Measurements from ENCODE around the gene PIK3C2G. TPM values are rescaled to one million over a fixed set of nuclear protein-coding genes. Genes with fewer than 3 reads are reported as not detected.

PIK3C2G gene
- total RNA-seq, 2 donors from 2014 or later = not detected

DNA sequence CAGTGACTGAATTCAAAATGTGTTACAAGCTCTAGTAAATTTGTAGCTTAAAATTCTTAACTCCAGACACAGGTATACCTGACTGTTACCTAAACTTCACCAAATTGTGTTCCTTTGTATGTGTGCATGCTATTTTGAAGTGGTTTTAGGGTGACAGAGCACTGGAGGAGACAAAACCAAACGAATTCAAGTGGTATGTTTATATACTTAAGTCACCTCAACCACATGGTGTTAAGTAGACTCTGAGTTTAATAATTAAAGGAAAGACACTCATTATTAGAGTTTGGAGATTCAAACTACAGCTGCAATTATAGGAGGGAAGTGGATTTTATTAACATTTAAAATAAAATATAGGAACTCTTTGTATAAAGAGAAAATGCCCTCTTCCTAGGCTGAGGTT, 392.1 kb downstream of the PIK3C2G start:
- no peak overlapping the region for H3K27ac ChIP-seq (ENCODE audit: low read depth, low read length)
- 83% methylated on average over 1 of the region's 1 CpG; no CpG with 5 or more reads in 1 of the 2 experiments for WGBS, 2 experiments (ENCODE audit: insufficient coverage in 1 of 2, insufficient read length in 1 of 2)
- no peak overlapping the region for H3K4me3 ChIP-seq (ENCODE audit: low read length)
- no peak overlapping the region for H3K27ac Mint-ChIP-seq
- peaks cover 3% of the 10 kb centered on the region for H3K27me3 Mint-ChIP-seq (ENCODE audit: insufficient read depth)
- DNase-seq = no peak
- TF ChIP-seq, protein P1, sequence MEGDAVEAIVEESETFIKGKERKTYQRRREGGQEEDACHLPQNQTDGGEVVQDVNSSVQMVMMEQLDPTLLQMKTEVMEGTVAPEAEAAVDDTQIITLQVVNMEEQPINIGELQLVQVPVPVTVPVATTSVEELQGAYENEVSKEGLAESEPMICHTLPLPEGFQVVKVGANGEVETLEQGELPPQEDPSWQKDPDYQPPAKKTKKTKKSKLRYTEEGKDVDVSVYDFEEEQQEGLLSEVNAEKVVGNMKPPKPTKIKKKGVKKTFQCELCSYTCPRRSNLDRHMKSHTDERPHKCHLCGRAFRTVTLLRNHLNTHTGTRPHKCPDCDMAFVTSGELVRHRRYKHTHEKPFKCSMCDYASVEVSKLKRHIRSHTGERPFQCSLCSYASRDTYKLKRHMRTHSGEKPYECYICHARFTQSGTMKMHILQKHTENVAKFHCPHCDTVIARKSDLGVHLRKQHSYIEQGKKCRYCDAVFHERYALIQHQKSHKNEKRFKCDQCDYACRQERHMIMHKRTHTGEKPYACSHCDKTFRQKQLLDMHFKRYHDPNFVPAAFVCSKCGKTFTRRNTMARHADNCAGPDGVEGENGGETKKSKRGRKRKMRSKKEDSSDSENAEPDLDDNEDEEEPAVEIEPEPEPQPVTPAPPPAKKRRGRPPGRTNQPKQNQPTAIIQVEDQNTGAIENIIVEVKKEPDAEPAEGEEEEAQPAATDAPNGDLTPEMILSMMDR (conservative IDR thresholded peaks at IDR 0.05) = no peak
- peaks cover 48% of the 10 kb centered on the region for H3K4me1 Mint-ChIP-seq
- peaks cover 14% of the 10 kb centered on the region for H3K9me3 ChIP-seq (ENCODE audit: control insufficient read depth, low read length)
- peaks cover 3% of the 10 kb centered on the region for H3K4me1 ChIP-seq (ENCODE audit: control insufficient read depth, insufficient read depth, low read length)
- H3K27me3 ChIP-seq (ENCODE audit: control insufficient read depth, insufficient read depth, low read length, poor library complexity, severe bottlenecking) = peaks cover 22% of the 10 kb centered on the region
- H3K9me3 Mint-ChIP-seq = no peaks in the 10 kb centered on the region
- no peak overlapping the region for H3K4me3 Mint-ChIP-seq
- no peaks in the 10 kb centered on the region for H3K36me3 Mint-ChIP-seq (ENCODE audit: low read depth)
- no peaks in the 10 kb centered on the region for H3K36me3 ChIP-seq (ENCODE audit: control insufficient read depth, insufficient read depth, low read length)
- H3K9ac ChIP-seq (ENCODE audit: extremely low read depth, low read length, poor library complexity, severe bottlenecking) = no peak overlapping the region

GRCh38 chr12:18655351-18655750, 394.0 kb downstream of the PIK3C2G start:
- DNase-seq = no peak
- WGBS, 2 experiments (ENCODE audit: insufficient coverage in 1 of 2, insufficient read length in 1 of 2) = 83 to 97% methylated on average over 1 to 4 of the region's 4 CpGs
- peaks cover 22% of the 10 kb centered on the region for H3K27me3 ChIP-seq (ENCODE audit: control insufficient read depth, insufficient read depth, low read length, poor library complexity, severe bottlenecking)
- TF ChIP-seq, protein P1 (conservative IDR thresholded peaks at IDR 0.05) = no peak
- no peak overlapping the region for H3K27ac ChIP-seq (ENCODE audit: low read depth, low read length)
- peaks cover 59% of the 10 kb centered on the region for H3K4me1 Mint-ChIP-seq
- H3K9me3 ChIP-seq (ENCODE audit: control insufficient read depth, low read length) = peaks cover 14% of the 10 kb centered on the region
- H3K9ac ChIP-seq (ENCODE audit: extremely low read depth, low read length, poor library complexity, severe bottlenecking) = no peak overlapping the region
- no peak overlapping the region for H3K27ac Mint-ChIP-seq
- no peak overlapping the region for H3K4me3 Mint-ChIP-seq
- H3K27me3 Mint-ChIP-seq (ENCODE audit: insufficient read depth) = peaks cover 3% of the 10 kb centered on the region
- no peaks in the 10 kb centered on the region for H3K9me3 Mint-ChIP-seq
- no peak overlapping the region for H3K4me3 ChIP-seq (ENCODE audit: low read length)
- H3K4me1 ChIP-seq (ENCODE audit: control insufficient read depth, insufficient read depth, low read length) = peaks cover 3% of the 10 kb centered on the region
- no peaks in the 10 kb centered on the region for H3K36me3 ChIP-seq (ENCODE audit: control insufficient read depth, insufficient read depth, low read length)
- H3K36me3 Mint-ChIP-seq (ENCODE audit: low read depth) = no peaks in the 10 kb centered on the region

GRCh38 chr12:18658179-18658578, 396.9 kb downstream of the PIK3C2G start:
- peak overlapping the region; percentile 39 for H3K4me3 ChIP-seq (ENCODE audit: low read length)
- no peak overlapping the region for H3K27ac ChIP-seq (ENCODE audit: low read depth, low read length)
- no peaks in the 10 kb centered on the region for H3K27me3 Mint-ChIP-seq (ENCODE audit: insufficient read depth)
- H3K27ac Mint-ChIP-seq = no peak overlapping the region
- H3K36me3 Mint-ChIP-seq (ENCODE audit: low read depth) = peaks cover 6% of the 10 kb centered on the region
- 66 to 75% methylated on average over 2 of the region's 2 CpGs for WGBS, 2 experiments (ENCODE audit: insufficient coverage in 1 of 2, insufficient read length in 1 of 2)
- peaks cover 3% of the 10 kb centered on the region for H3K4me1 ChIP-seq (ENCODE audit: control insufficient read depth, insufficient read depth, low read length)
- peaks cover 34% of the 10 kb centered on the region for H3K9me3 ChIP-seq (ENCODE audit: control insufficient read depth, low read length)
- H3K4me3 Mint-ChIP-seq = no peak overlapping the region
- peaks cover 20% of the 10 kb centered on the region for H3K9me3 Mint-ChIP-seq
- peaks cover 57% of the 10 kb centered on the region for H3K4me1 Mint-ChIP-seq
- no peak for DNase-seq
- TF ChIP-seq, protein P1 (conservative IDR thresholded peaks at IDR 0.05) = no peak
- H3K9ac ChIP-seq (ENCODE audit: extremely low read depth, low read length, poor library complexity, severe bottlenecking) = no peak overlapping the region
- H3K36me3 ChIP-seq (ENCODE audit: control insufficient read depth, insufficient read depth, low read length) = no peaks in the 10 kb centered on the region
- peaks cover 3% of the 10 kb centered on the region for H3K27me3 ChIP-seq (ENCODE audit: control insufficient read depth, insufficient read depth, low read length, poor library complexity, severe bottlenecking)
